HepG2 (cell line): Measurements from ENCODE around the gene TRMT2A. TPM values are rescaled to one million over a fixed set of nuclear protein-coding genes. Genes with fewer than 3 reads are reported as not detected.

ENCODE experiments used
- AKAP8 ChIP-seq: sonication (generic); formaldehyde crosslinking; IDR thresholded peaks from 2 replicates; pipeline ENCODE4 v1.5.1; 2020; ENCODE audit warnings: mild to moderate bottlenecking, missing genetic modification reagents
- ARID5B ChIP-seq: IDR thresholded peaks from 2 replicates; pipeline ENCODE4 v1.4.0; 2020; ENCODE audit warnings: mild to moderate bottlenecking, missing genetic modification reagents
- ATM ChIP-seq: fragments of 450-650 bp; IDR thresholded peaks from 2 replicates; pipeline ENCODE4 v1.7.1; 2017; ENCODE audit warnings: mild to moderate bottlenecking, borderline replicate concordance
- CBX5 ChIP-seq: sonication (generic); formaldehyde crosslinking; IDR thresholded peaks from 2 replicates; pipeline ENCODE4 v1.4.0; 2020; ENCODE audit warnings: missing genetic modification reagents, borderline replicate concordance
- EEA1 ChIP-seq: sonication (generic); formaldehyde crosslinking; IDR thresholded peaks from 2 replicates; pipeline ENCODE4 v1.5.1; 2020; ENCODE audit warnings: mild to moderate bottlenecking, missing genetic modification reagents, borderline replicate concordance
- JUND ChIP-seq: sonication (generic); formaldehyde crosslinking; IDR thresholded peaks from 2 replicates; pipeline ENCODE4 v1.8.0; 2022; ENCODE audit warnings: mild to moderate bottlenecking, missing genetic modification reagents
- KLF13 ChIP-seq: sonication (generic); formaldehyde crosslinking; IDR thresholded peaks from 2 replicates; pipeline ENCODE4 v1.4.0; 2020; ENCODE audit warnings: mild to moderate bottlenecking, missing genetic modification reagents
- MAFG ChIP-seq: sonication (generic); formaldehyde crosslinking; IDR thresholded peaks from 2 replicates; pipeline ENCODE4 v1.5.1; 2020; ENCODE audit warnings: mild to moderate bottlenecking, missing genetic modification reagents
- PPARG ChIP-seq: conservative IDR thresholded peaks from 2 replicates; pipeline ENCODE4 v1.6.1; 2016; ENCODE audit warnings: missing biosample characterization, missing genetic modification reagents
- PRPF4 ChIP-seq: fragments of 200-400 bp; formaldehyde crosslinking; IDR thresholded peaks from 2 replicates; pipeline ENCODE4 v1.6.1; 2016; ENCODE audit warnings: low read length, low read depth; ENCODE audit not compliant: poor library complexity, severe bottlenecking
- RELA ChIP-seq: sonication (generic); formaldehyde crosslinking; IDR thresholded peaks from 2 replicates; pipeline ENCODE4 v1.4.0; 2020; ENCODE audit warnings: missing genetic modification reagents
- RXRB ChIP-seq: IDR thresholded peaks from 2 replicates; pipeline ENCODE4 v1.6.1; 2016; ENCODE audit warnings: borderline replicate concordance, missing genetic modification reagents, missing compliant biosample characterization
- TSC22D2 ChIP-seq: sonication (generic); formaldehyde crosslinking; IDR thresholded peaks from 2 replicates; pipeline ENCODE4 v1.5.1; 2020; ENCODE audit warnings: missing genetic modification reagents, mild to moderate bottlenecking, borderline replicate concordance
- ZNF414 ChIP-seq: sonication (generic); formaldehyde crosslinking; IDR thresholded peaks from 2 replicates; pipeline ENCODE4 v1.5.0; 2020; ENCODE audit warnings: missing genetic modification reagents
- ZNF646 ChIP-seq: sonication (generic); formaldehyde crosslinking; IDR thresholded peaks from 2 replicates; pipeline ENCODE4 v1.9.0; 2021; ENCODE audit warnings: mild to moderate bottlenecking, missing genetic modification reagents
- ZNF792 ChIP-seq: IDR thresholded peaks from 2 replicates; pipeline ENCODE4 v1.6.1; 2016
- polyA plus RNA-seq, 8 experiments: library from polyadenylated mRNA; depleted of rRNA in 3 of 8; stranded (reverse) in 7 of 8; unstranded in 1 of 8; fragments of >200 nt; fragmentation: Illumina TruSeq in 4 of 8; extraction: Trizol in 4 of 8; gene quantifications; 2 replicates each; pipeline versions ENCODE4 v1.2.1 to v1.2.3, GENCODE V29; 2011 to 2016; ENCODE audit warnings: low read depth in 4 of 8, missing spikeins in 1 of 8, mixed read lengths in 1 of 8; ENCODE audit not compliant: insufficient read depth in 1 of 8
- total RNA-seq, 5 experiments: library from RNA; depleted of rRNA; stranded (reverse); fragments of >200 nt; fragmentation: Illumina TruSeq; extraction: Trizol; gene quantifications; 2 replicates each; pipeline ENCODE4 v1.2.3, GENCODE V29; 2016; ENCODE audit warnings: low read depth in 1 of 5
- TF ChIP-seq, protein P1 (sequence below): sonication (generic); IDR thresholded peaks from 2 replicates; pipeline ENCODE4 v1.6.1; 2016; ENCODE audit warnings: low read depth, borderline replicate concordance

The TRMT2A gene
- total and polyA plus RNA-seq, 2 of the 13 experiments (the other 11 are each of a cell fraction or from before 2014, with no cell fraction given) = 24.0 to 30.3 TPM

- TF ChIP-seq ZNF646 (no peak), TSC22D2 (CRISPR knock-in tag) (peak; percentile 77; the same call in 1 of the 2 replicates), CBX5 (CRISPR knock-in tag) (peak; percentile 51; the same call in 1 of the 2 replicates), PPARG (CRISPR knock-in tag) (peak; percentile 54; the same call in 1 of the 2 replicates), ARID5B (CRISPR knock-in tag) (peak; percentile 57; the same call in 1 of the 2 replicates), MAFG (CRISPR knock-in tag) (no peak), RXRB (CRISPR knock-in tag) (peak; percentile 48), JUND (CRISPR knock-in tag) (0 out of 2 replicates have a peak, but pooled peaks have one; percentile 26), ATM (no peak), RELA (no peak; the same call in 1 of the 2 replicates), AKAP8 (peak; percentile 66; the same call in 1 of the 2 replicates), EEA1 (CRISPR knock-in tag) (peak; percentile 67; the same call in 1 of the 2 replicates), ZNF414 (CRISPR knock-in tag) (no peak), PRPF4 (no peak), ZNF792 (CRISPR knock-in tag) (peak; percentile 88), KLF13 (no peak)
- TF ChIP-seq, protein P1, sequence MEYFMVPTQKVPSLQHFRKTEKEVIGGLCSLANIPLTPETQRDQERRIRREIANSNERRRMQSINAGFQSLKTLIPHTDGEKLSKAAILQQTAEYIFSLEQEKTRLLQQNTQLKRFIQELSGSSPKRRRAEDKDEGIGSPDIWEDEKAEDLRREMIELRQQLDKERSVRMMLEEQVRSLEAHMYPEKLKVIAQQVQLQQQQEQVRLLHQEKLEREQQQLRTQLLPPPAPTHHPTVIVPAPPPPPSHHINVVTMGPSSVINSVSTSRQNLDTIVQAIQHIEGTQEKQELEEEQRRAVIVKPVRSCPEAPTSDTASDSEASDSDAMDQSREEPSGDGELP = no peak
These were observed 37.1 kb downstream of the TRMT2A start, which contains the start of gene DGCR8 (continued) for GRCh38 chr22:20079745-20080444.
